ENCODE results near the gene LPAR1. TPM values are rescaled to one million over a fixed set of nuclear protein-coding genes. Genes with fewer than 3 reads are reported as not detected.

The LPAR1 gene
- polyA plus RNA-seq, 3 donors = 15.1 to 18.1 (median 17.5) TPM

DNA sequence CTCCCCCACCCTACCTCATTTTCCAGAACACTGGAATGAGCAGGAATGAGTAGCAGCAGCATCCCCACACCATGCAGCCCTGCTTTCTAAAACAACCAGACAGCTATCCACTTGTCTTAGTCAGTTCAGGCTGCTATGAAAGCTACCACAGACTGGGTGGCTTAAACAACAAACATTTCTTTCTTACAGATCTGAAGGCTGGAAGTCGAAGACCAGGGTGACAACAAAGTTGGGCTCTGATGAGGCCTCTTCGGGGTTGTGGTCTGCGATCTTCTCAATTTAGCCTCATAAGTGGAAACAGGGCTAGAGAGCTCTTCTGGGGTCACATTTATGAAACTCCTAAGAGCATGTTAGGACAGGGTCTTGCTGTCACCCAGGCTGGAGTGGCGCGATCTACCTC, 38.9 kb downstream of the LPAR1 start:
- H3K27me3 Mint-ChIP-seq (ENCODE audit: low read depth in 3 of 3) = peaks cover 2 to 16% (median 12%) of the 10 kb centered on the region in 3 donors

DNA sequence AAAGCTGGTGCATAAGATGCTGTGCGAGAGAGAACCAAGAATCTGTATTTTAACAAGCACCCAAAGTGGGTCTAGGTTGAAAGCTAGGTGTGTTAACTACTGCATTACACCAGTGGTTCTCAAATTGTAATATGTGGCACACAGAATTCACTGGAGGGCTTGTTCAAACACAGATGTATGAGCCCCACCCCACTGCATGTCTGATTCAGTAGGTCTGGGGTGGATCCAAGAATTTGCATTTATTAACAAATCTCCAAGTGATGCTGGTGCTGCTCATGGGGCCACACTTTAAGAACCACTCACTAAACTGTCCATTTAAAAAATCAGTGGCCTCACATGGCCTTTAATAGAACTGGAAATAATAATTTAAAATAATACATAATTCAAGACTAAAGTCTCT, 40.4 kb downstream of the LPAR1 start:
- Histone ChIP-seq H3K9me3 (replicated peaks in 1 of 2; ENCODE audit: control insufficient read depth in 1 of 2, insufficient read depth in 1 of 2, low read length in 2 of 2) (no peaks in the 10 kb centered on the region), H3K79me2 (ENCODE audit: insufficient read depth, low read length) (peaks cover 4% of the 10 kb centered on the region), H4K20me1 (ENCODE audit: insufficient read depth, low read length) (peaks cover 96% of the 10 kb centered on the region), H3K36me3 (replicated peaks in 1 of 2; ENCODE audit: control insufficient read depth in 1 of 2, insufficient read depth in 2 of 2, low read length in 2 of 2) (no peaks in the 10 kb centered on the region), H3K4me2 (replicated peaks; ENCODE audit: extremely low read depth, low read length, poor library complexity, severe bottlenecking) (no peak overlapping the region), H3K27me3 (ENCODE audit: control insufficient read depth in 2 of 2, insufficient read depth in 2 of 2, low read length in 2 of 2) (peaks cover 0 to 13% of the 10 kb centered on the region in 2 donors), H3K9ac (ENCODE audit: insufficient read depth, low read length, poor library complexity, severe bottlenecking) (no peak overlapping the region), H3K27ac (ENCODE audit: low read depth in 1 of 2, low read length in 2 of 2) (no peak overlapping the region), H2AFZ (ENCODE audit: insufficient read depth, low read depth, low read length, poor library complexity, severe bottlenecking) (no peak overlapping the region), H3K4me1 (ENCODE audit: control insufficient read depth in 1 of 2, insufficient read depth in 2 of 2, low read length in 2 of 2) (peaks cover 31 to 43% of the 10 kb centered on the region in 2 donors), H3K4me3 (replicated peaks in 1 of 3; ENCODE audit: low read depth in 2 of 3, low read length in 3 of 3) (no peak overlapping the region)
- intact Hi-C loops (cut with micrococcal nuclease) = no loop called here
- Mint-ChIP-seq H3K27ac (no peak overlapping the region), H3K27me3 (ENCODE audit: low read depth in 3 of 3) (peaks cover 10 to 24% (median 19%) of the 10 kb centered on the region in 3 donors), H3K4me1 (peaks cover 55% of the 10 kb centered on the region), H3K4me3 (no peak overlapping the region), H3K36me3 (peaks cover 26 to 34% of the 10 kb centered on the region in 2 donors), H3K9me3 (no peaks in the 10 kb centered on the region)
- DNase-seq = no peak
- TF ChIP-seq, protein P1, sequence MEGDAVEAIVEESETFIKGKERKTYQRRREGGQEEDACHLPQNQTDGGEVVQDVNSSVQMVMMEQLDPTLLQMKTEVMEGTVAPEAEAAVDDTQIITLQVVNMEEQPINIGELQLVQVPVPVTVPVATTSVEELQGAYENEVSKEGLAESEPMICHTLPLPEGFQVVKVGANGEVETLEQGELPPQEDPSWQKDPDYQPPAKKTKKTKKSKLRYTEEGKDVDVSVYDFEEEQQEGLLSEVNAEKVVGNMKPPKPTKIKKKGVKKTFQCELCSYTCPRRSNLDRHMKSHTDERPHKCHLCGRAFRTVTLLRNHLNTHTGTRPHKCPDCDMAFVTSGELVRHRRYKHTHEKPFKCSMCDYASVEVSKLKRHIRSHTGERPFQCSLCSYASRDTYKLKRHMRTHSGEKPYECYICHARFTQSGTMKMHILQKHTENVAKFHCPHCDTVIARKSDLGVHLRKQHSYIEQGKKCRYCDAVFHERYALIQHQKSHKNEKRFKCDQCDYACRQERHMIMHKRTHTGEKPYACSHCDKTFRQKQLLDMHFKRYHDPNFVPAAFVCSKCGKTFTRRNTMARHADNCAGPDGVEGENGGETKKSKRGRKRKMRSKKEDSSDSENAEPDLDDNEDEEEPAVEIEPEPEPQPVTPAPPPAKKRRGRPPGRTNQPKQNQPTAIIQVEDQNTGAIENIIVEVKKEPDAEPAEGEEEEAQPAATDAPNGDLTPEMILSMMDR (IDR thresholded peaks at IDR 0.05) = no peak
- WGBS (ENCODE audit: insufficient coverage) = no CpG with 5 or more reads among the region's 1 CpG

More for the DNA sequence above, 38.9 kb downstream of the LPAR1 start:
- H3K27ac ChIP-seq (ENCODE audit: low read depth in 1 of 2, low read length in 2 of 2) = no peak overlapping the region
- H3K27me3 ChIP-seq (ENCODE audit: control insufficient read depth in 2 of 2, insufficient read depth in 2 of 2, low read length in 2 of 2) = peaks cover 0 to 2% of the 10 kb centered on the region in 2 donors
- TF ChIP-seq, protein P1 (IDR thresholded peaks at IDR 0.05) = no peak
- H3K36me3 ChIP-seq (replicated peaks in 1 of 2; ENCODE audit: control insufficient read depth in 1 of 2, insufficient read depth in 2 of 2, low read length in 2 of 2) = peaks cover 0 to 3% of the 10 kb centered on the region in 2 donors
- H3K79me2 ChIP-seq (ENCODE audit: insufficient read depth, low read length) = peaks cover 6% of the 10 kb centered on the region
- peaks cover 29 to 40% of the 10 kb centered on the region in 2 donors for H3K4me1 ChIP-seq (ENCODE audit: control insufficient read depth in 1 of 2, insufficient read depth in 2 of 2, low read length in 2 of 2)
- Mint-ChIP-seq H3K36me3 (peaks cover 36 to 37% of the 10 kb centered on the region in 2 donors), H3K4me1 (peaks cover 51% of the 10 kb centered on the region), H3K27ac (no peak overlapping the region), H3K9me3 (peaks cover 0 to 4% (median 0%) of the 10 kb centered on the region in 7 donors), H3K4me3 (no peak overlapping the region)
- H4K20me1 ChIP-seq (ENCODE audit: insufficient read depth, low read length) = peaks cover 96% of the 10 kb centered on the region
- WGBS (ENCODE audit: insufficient coverage) = 100% methylated on average over 3 of the region's 5 CpGs
- H3K4me2 ChIP-seq (replicated peaks; ENCODE audit: extremely low read depth, low read length, poor library complexity, severe bottlenecking) = no peak overlapping the region
- intact Hi-C loops (cut with micrococcal nuclease) = no loop called here
- no peak overlapping the region for H3K9ac ChIP-seq (ENCODE audit: insufficient read depth, low read length, poor library complexity, severe bottlenecking)
- no peak for DNase-seq
- H2AFZ ChIP-seq (ENCODE audit: insufficient read depth, low read depth, low read length, poor library complexity, severe bottlenecking) = no peak overlapping the region
- no peak overlapping the region for H3K4me3 ChIP-seq (replicated peaks in 1 of 3; ENCODE audit: low read depth in 2 of 3, low read length in 3 of 3)
- no peaks in the 10 kb centered on the region for H3K9me3 ChIP-seq (replicated peaks in 1 of 2; ENCODE audit: control insufficient read depth in 1 of 2, insufficient read depth in 1 of 2, low read length in 2 of 2)
